Neural progenitor cell (in vitro differentiated cells): ENCODE results near the gene C6orf132.

Experiments used
- CTCF ChIP-seq: fragments of 200-600 bp; sonication (generic); IDR thresholded peaks from 2 replicates; pipeline ENCODE4 v1.5.1; 2017; ENCODE audit warnings: antibody characterized with exemption, mild to moderate bottlenecking
- EZH2 ChIP-seq: fragments of 200-600 bp; sonication (generic); IDR thresholded peaks from 2 replicates; pipeline ENCODE4 v1.6.1; 2017; ENCODE audit warnings: antibody characterized with exemption, mild to moderate bottlenecking, moderate library complexity

GRCh38 chr6:42103216-42103615, 39.2 kb downstream of the C6orf132 start:
- TF ChIP-seq CTCF: no peak
- TF ChIP-seq EZH2: no peak
